GM12873 (cell line): ENCODE data around the gene IFITM1.

Source experiments
- TF ChIP-seq, protein P1 (sequence below): IDR thresholded peaks from 2 replicates; pipeline ENCODE4 v1.5.1; 2012; ENCODE audit warnings: low read depth, mild to moderate bottlenecking, moderate library complexity, low read length, control low read depth; ENCODE audit not compliant: insufficient read depth; ENCODE audit errors: missing control alignments

IFITM1 gene

DNA sequence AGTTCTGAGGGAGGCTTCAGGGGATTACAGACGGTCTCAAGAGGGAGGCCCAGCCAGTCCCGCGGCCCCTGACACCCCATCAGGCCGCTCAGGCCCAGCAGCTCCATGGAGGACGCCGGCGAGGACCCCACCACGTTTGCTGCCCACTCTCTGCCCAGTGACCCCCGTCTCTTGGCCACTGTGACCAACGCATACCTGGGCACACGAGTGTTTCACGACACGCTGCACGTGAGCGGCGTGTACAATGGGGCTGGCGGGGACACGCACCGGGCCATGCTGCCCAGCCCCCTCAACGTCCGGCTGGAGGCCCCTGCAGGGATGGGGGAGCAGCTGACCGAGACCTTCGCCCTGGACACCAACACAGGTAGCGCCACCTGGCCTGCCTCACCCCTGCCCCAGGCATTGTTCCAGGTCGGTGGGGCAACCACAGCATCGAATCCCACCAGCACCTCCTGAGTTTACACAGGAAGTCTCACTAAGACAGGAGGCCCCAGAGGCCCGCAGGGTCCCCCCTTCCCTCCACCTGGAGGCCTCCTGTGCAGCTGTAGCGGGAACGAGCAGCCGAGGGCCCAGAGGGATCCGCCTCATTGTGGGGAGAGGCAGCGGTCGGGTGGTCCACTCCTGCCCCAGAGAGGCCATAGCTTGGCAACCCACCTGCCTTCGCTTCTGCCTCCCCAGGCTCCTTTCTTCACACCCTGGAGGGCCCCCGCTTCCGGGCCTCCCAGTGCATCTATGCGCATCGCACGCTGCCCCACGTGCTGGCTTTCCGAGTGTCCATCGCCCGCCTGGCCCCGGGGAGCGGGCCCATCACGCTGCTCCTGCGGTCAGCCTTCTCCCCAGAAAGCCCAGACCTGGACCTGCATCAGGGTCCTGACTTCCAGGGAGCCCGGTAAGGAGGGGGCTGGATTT, 23.9 kb upstream of the IFITM1 start:
- TF ChIP-seq, protein P1, sequence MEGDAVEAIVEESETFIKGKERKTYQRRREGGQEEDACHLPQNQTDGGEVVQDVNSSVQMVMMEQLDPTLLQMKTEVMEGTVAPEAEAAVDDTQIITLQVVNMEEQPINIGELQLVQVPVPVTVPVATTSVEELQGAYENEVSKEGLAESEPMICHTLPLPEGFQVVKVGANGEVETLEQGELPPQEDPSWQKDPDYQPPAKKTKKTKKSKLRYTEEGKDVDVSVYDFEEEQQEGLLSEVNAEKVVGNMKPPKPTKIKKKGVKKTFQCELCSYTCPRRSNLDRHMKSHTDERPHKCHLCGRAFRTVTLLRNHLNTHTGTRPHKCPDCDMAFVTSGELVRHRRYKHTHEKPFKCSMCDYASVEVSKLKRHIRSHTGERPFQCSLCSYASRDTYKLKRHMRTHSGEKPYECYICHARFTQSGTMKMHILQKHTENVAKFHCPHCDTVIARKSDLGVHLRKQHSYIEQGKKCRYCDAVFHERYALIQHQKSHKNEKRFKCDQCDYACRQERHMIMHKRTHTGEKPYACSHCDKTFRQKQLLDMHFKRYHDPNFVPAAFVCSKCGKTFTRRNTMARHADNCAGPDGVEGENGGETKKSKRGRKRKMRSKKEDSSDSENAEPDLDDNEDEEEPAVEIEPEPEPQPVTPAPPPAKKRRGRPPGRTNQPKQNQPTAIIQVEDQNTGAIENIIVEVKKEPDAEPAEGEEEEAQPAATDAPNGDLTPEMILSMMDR, result no peak

DNA sequence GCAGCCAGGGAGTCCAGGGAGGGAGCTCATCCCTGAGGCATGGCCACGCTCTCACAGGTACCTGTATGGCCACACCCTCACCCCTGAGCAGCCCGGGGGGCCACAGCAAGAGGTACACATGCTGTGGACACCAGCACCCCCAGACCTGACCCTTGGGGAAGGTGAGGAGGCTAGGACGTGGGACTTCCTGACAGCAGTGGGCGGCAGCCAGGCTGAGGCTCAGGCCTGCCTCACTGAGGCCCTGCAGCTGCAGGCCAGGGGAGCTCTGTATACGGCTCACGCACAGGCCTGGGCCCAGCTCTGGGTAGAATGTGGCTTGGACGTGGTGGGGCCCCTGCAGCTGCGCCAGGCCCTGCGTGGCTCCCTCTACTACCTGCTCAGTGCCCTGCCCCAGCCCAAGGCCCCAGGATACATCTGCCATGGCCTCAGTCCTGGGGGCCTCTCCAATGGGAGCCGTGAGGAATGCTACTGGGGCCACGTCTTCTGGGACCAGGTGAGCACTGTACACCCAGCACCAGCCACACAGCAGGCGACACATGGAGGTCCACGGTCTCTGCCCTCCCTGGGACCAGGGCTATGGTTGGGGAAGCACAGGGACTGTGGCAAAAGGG, 23.1 kb upstream of the IFITM1 start:
- TF ChIP-seq, protein P1, result no peak

DNA sequence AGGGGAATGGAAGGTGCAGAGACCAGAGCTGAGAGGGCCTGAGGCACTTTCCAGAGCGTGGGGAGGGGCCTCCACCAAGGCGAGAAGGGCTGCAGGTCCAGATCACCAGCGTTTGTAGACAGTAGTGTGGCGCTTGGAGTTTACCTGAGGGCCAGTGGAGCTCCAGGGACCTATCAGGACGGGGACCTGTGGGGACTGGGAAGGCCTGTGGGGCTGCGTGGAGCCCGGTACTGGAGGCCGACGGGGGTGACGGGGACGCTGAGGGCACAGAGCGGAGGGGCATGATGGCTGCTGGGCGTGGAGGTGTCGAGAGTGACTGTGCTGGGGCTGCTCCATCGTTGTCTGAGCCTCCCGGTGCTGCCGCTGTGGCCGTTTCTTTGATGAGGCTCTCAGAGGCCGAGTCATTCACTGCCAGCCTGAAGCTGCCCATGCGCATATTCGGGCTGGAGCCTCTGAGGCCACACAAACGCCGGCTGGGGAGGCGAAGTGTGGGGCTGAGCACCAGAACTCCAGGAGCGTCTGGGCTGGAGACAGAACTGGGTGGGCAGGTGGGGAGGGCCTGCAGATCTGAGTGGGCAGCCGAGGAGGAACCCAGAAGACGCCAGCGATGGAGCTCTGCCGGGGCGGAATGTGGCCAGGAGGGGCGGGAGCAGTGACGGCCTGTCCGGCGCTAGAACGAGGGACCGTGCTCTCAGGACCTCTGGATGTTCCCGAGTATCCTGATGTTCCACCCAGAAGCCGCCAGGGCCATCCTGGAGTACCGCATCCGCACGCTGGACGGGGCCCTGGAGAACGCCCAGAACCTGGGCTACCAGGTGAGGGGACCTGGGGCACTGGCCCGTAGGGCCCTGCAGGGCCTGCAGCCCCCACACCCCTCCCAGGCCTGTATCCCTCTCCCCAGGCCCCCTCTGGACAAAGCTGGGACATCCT, 22.3 kb upstream of the IFITM1 start:
- TF ChIP-seq, protein P1, result no peak

DNA sequence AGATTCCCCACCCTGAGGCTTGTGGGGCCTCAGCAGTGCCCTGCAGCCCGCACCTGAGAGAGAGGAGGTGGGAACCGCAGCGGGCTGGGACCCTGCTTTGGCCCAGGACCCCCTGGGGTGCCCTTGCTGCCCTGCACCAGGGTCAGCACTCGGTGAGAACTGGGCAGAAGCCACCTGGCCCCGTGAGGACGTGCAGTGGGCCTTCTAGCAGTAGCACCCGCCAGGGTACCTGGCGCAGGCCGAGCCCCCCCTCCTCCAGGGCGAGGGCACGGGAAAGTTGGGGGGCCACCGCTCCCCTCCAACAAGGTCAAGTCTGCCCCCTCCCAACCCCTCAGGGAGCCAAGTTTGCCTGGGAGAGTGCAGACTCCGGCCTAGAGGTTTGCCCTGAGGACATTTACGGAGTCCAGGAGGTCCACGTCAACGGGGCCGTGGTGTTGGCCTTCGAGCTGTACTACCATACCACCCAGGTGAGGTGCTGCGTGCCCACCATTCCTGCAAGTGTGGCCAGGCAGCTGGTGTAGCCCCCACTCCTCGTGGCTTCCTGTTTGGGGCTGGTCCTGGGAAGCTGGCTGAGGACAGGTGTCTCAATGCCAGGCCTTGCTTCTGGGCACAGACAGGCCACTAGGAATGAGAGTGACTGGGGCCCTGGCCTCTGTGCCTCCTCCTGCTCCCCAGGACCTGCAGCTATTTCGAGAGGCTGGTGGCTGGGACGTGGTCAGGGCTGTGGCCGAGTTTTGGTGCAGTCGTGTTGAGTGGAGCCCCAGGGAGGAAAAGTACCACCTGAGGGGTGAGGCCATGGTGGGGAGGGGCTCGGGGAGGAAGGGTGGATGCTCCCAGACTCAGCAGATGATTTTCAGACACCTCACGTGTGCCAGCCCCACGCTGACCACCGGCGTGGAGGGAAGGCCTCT, 21.4 kb upstream of the IFITM1 start:
- TF ChIP-seq, protein P1, result no peak

DNA sequence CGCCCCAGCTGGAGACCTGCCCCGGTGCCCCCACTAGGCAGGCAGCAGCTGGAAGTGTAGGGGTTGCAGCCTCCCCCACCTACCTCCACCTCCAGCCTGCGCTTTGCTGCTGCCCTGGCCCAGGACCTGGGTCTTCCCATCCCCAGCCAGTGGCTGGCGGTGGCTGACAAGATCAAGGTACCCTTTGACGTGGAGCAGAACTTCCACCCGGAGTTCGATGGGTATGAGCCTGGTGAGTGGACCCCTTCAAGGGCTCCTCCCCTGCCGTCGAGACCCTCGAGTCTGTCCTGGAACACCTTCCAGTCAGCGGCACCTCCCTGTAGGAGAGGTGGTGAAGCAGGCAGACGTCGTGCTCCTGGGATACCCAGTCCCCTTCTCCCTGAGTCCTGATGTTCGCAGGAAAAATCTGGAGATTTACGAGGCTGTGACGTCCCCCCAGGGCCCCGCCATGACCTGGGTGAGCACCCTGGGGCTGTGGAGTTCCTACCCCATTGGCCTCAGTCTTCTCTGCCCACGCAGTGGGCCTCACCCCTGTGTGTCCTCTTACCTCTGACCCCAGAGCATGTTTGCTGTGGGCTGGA, 20.5 kb upstream of the IFITM1 start:
- TF ChIP-seq, protein P1, result no peak

DNA sequence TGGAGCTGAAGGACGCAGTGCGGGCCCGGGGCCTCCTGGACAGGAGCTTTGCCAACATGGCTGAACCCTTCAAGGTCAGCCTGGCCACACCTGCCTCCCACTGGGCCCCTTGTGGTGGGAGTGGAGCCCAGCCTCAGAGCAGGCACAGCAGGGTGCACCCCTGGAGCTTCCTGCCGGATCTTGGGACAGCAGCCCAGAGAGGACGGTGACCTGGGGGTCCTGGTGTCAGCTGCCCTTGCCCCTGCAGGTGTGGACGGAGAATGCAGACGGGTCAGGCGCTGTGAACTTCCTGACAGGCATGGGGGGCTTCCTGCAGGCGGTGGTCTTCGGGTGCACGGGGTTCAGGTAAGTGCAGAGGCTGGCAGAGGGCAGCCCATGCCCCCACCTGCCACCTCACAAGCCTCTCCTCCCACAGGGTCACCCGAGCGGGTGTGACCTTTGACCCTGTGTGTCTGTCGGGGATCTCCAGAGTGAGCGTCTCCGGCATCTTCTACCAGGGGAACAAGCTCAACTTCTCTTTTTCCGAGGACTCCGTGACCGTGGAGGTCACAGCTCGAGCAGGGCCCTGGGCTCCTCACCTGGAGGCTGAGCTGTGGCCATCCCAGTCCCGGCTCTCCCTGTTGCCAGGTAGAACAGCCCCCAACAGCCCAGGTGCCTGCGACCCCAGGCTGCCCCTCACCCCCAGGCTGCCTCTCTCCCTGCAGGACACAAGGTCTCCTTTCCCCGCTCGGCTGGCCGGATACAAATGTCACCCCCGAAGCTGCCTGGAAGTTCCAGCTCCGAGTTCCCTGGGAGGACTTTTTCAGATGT, 19.8 kb upstream of the IFITM1 start:
- TF ChIP-seq, protein P1, result no peak
